Heart right ventricle (tissue), 16 donors: ENCODE data around the gene FAM72C. TPM values are rescaled to one million over a fixed set of nuclear protein-coding genes. Genes with fewer than 3 reads are reported as not detected.
"Not testable (repeated sequence)": the region's sequence is repeated elsewhere in the genome, so short reads cannot be mapped to it uniquely, and the experiment has no call there.

ENCODE experiments used
- ATAC-seq, 8 donors: fragments of 200-7000 bp; cut with Tn5 transposase; one replicate each; pipeline ENCODE4 v1.9.1; 2020; ENCODE audit warnings: mild to moderate bottlenecking in 8 of 8, moderate library complexity in 8 of 8, moderate number of reproducible peaks in 1 of 8
- DNase-seq, 2 donors: peaks; one replicate each; pipeline ENCODE4 v3.0.0-alpha.2; 2020
- H3K27ac ChIP-seq, 10 donors: fragments of 200-600 bp; sonication (generic) in 2 of 10; one replicate each; pipeline versions ENCODE4 v1.5.0 to v1.8.0; 2020 to 2022; ENCODE audit warnings: mild to moderate bottlenecking in 3 of 10
- H3K27me3 ChIP-seq, 7 donors: fragments of 200-600 bp; one replicate each; pipeline ENCODE4 v1.8.0; 2021 to 2022; ENCODE audit warnings: mild to moderate bottlenecking in 2 of 7
- H3K36me3 ChIP-seq, 9 donors: fragments of 200-600 bp; sonication (generic) in 1 of 9; one replicate each; pipeline versions ENCODE4 v1.5.0 to v1.8.0; 2020 to 2022; ENCODE audit warnings: mild to moderate bottlenecking in 2 of 9
- H3K4me1 ChIP-seq, 9 donors: fragments of 200-600 bp; sonication (generic) in 1 of 9; one replicate each; pipeline versions ENCODE4 v1.5.0 to v1.8.0; 2020 to 2022; ENCODE audit warnings: mild to moderate bottlenecking in 4 of 9
- H3K4me3 ChIP-seq, 10 donors: fragments of 200-600 bp; sonication (generic) in 2 of 10; one replicate each; pipeline versions ENCODE4 v1.5.0 to v1.8.0; 2020 to 2022; ENCODE audit warnings: mild to moderate bottlenecking in 7 of 10, moderate library complexity in 2 of 10
- H3K9me3 ChIP-seq, 11 donors: fragments of 200-600 bp in 10 of 11; sonication (generic) in 2 of 11; one replicate each; pipeline versions ENCODE4 v1.5.0 to v1.8.0; 2013 to 2022; ENCODE audit warnings: mild to moderate bottlenecking in 2 of 11, control low read depth in 1 of 11, moderate library complexity in 1 of 11
- WGBS, 2 donors: extraction: QIAGEN DNeasy Blood & Tissue Kit; methylation state at CpG; one replicate each; pipeline ENCODE4 v1.1.7; 2013; ENCODE audit warnings: inconsistent platforms in 1 of 2; 5-methylcytosine and 5-hydroxymethylcytosine counted together
- intact Hi-C, 10 donors: fragments of 100-400 bp; cut with DNase I; formaldehyde crosslinking; loops; one replicate each; pipeline versions ENCODE4 v1.11.1 to v1.14.2; 2022
- polyA plus RNA-seq, 2 donors: library from polyadenylated mRNA; stranded (reverse); fragments of 200-250 nt; gene quantifications; one replicate each; pipeline ENCODE4 v1.2.3, GENCODE V29; 2013
- total RNA-seq, 10 donors: library from RNA; stranded (reverse); fragmentation: NEBNext Ultra II Directional in 3 of 10; extraction: Animal tissue kit (Norgen Biotek cat#: 25700) in 3 of 10; gene quantifications; one replicate each; pipeline versions ENCODE4 v1.2.1 to v1.2.4, GENCODE V29; 2021 to 2023
- donor health status: Arrhythmogenic right ventricular cardiomyopathy.
- donor health status: ischemic (EF 13 %, LVEDD 7.1; RV severe dilation, severe dysfunction).
- donor health status: healthy with polysubstance abuse.
- donor health status: DM: no; HTN: yes; CAD: no.
- donor health status: DM: no; HTN: no; CAD: no.
- donor health status: ischemic (EF 25% LVEDD 6.9; RV normal size, moderate dysfunction).
- donor health status: ischemic (EF 25% LVEDD 5.7; RV mildly dilated, moderate dysfunction).
- donor health status: healthy.
- donor health status: DM: yes; HTN: yes; CAD: no.
- donor health status: Ischemic cardiomyopathy.
- donor health status: ischemic (EF 35%, LVEDD 5.7; RV mildly dilated, moderate dysfunction).
- donor health status: nonischemic (EF 11% LVEDD 7.7; RV severe dilation, severe dysfunction).
- donor health status: DM: yes; HTN: yes; CAD: no.
- donor health status: PGD.
- donor health status: ischemic (EF 29% LVEDD 5.4; RV normal size, mild dysfunction).
- donor health status: nonischemic (EF 23%, LVEDD 6.1; RV moderate dilation, normal function).

Gene FAM72C
- total and polyA plus RNA-seq, 12 donors, result 0.15 to 0.37 (median 0.23) TPM; not detected in 8

DNA sequence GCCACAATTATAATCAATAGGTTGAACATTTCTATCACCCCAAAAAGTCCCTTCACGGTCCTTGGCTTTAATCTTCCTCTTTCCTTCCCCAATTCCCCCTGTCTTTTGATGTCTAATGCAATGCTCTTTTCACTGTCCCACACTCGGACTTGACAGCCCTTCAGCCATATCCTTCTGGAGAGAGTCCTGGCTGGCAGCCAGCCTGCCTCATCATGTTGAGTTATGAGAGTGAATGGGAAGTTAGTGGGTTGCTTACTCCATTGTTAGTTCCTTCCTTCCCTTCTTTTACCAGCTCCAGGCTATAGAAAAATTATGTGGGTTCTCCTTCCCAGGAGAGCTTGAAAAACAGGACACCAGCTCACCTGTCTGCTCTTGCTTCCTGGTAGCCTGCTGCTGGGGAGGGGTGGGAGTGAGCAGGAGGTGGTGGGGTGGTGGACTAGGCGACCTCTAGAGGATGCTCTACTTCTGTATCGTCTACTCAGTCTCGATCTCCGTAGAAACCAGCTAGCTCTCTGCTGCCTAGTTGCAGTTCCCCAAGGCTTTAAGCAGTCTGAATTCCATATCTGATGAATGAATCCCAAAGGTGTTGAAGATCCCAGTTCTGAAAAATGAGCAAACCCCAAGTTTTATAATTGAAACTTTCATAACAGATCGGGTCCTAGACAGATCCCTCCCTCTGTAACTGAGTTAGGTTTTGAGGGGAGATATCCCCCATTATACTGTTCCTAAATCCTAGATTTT lies 30.5 kb upstream of the FAM72C start:
- 12 to 45% methylated on average over 3 to 5 of the region's 7 CpGs for WGBS, 2 donors
- H3K36me3 ChIP-seq, H3K27ac ChIP-seq, H3K27me3 ChIP-seq, DNase-seq, intact Hi-C loops, H3K9me3 ChIP-seq, H3K4me3 ChIP-seq, H3K4me1 ChIP-seq: not testable (repeated sequence)
- peak in 7 of 8 donors; percentile 51 to 88 (median 85) for ATAC-seq

DNA sequence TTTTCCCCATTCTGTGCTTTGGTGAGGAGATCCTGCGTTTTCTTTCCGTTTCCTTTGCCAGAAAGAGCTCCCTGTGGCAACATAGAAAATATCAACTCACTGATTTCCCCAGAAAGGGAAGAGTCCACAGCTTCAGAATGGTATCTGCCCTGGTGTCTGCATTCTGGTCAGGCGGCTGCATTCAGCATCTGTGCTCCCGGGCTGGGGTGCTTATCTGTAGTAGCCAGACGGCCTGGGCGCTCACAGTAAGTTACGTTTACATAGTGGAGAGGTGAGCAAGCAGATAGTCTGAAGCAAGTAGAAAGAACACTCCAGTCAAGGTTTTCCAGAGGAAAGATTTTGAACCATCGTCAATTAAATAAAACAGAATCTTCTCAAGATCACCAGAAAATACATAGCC lies 29.3 kb upstream of the FAM72C start:
- H3K27ac ChIP-seq, ATAC-seq, H3K9me3 ChIP-seq, H3K36me3 ChIP-seq, H3K4me1 ChIP-seq, intact Hi-C loops, DNase-seq, H3K27me3 ChIP-seq, H3K4me3 ChIP-seq: not testable (repeated sequence)
- WGBS, 2 donors, result 81 to 87% methylated on average over 2 to 3 of the region's 8 CpGs

DNA sequence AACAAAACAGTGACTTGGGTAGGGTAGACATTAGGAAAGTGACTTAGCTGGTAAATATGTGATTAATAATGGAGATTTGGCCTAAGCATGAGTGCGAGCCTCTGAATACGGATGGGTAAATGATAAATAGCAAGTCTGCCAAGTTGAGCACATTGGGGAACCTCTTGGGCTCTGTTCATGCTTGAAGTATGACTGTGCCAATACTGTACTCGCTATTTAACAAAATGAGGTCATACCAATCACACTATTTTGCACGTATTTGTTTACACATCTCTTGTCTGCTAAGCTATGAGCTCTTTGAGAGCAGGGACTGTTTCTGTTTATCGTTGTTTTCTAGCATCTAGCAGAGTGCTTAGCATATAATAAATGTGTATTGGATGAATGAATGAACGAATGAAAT lies 24.2 kb upstream of the FAM72C start:
- H3K4me1 ChIP-seq, H3K27me3 ChIP-seq, DNase-seq, H3K9me3 ChIP-seq, H3K27ac ChIP-seq, intact Hi-C loops, H3K4me3 ChIP-seq, H3K36me3 ChIP-seq, ATAC-seq: not testable (repeated sequence)
- 88 to 89% methylated on average over 1 of the region's 6 CpGs for WGBS, 2 donors

DNA sequence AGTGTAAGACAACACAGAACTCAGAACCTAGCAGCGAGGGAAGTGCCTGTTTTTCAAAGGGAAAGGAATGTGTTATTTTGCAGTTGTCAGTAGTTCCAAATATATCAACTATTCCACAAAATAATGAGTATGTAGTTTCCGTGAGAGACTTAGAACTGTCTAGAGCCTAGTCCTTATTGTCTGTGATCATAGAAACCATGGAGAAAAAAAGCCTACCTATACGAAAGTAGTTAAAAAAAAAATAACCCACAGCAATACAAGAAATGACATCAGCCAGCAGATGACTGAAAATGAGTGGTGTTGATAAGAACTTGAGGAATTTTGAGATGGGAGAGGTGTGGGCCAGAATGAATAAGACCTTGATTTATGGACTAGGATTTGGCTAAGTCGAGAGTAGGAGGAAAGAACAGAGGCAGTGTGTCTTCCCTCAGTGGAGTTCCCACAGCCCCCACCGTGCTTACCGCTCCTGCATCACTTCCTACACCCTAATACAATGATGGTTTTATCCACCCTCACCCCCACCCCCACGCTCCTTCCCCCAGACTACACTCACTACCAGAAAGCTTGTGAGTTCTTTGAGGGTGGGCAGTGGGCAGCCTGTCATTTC lies 21.6 kb upstream of the FAM72C start:
- H3K4me1 ChIP-seq, H3K27me3 ChIP-seq, H3K9me3 ChIP-seq, H3K4me3 ChIP-seq, H3K36me3 ChIP-seq, DNase-seq, H3K27ac ChIP-seq, intact Hi-C loops: not testable (repeated sequence)
- 75 to 92% methylated on average over 1 of the region's 7 CpGs for WGBS, 2 donors
- peak in 1 of 8 donors; percentile 16 for ATAC-seq

DNA sequence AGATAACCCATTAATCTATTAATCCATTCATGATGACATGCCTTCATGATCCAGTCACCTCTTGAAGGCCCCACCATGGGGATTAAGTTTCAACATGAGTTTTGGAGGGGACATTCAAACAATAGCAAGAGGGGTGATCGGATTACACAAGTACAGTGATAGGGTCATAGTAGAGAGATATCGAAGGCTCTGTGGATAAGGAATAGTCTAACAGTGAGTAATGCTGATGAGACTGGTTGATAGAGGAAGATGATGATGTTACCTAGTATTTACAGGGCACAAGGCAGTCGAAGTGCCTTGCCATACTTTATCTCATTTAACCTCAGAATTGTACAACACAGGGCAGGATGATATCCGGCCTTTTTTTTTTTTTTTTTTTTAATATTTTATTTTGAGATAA lies 18.9 kb upstream of the FAM72C start:
- H3K4me1 ChIP-seq, H3K27me3 ChIP-seq, H3K27ac ChIP-seq, DNase-seq, ATAC-seq, H3K9me3 ChIP-seq, intact Hi-C loops, H3K36me3 ChIP-seq, H3K4me3 ChIP-seq: not testable (repeated sequence)
- WGBS, 2 donors, result no CpG with 5 or more reads among the region's 4 CpGs

DNA sequence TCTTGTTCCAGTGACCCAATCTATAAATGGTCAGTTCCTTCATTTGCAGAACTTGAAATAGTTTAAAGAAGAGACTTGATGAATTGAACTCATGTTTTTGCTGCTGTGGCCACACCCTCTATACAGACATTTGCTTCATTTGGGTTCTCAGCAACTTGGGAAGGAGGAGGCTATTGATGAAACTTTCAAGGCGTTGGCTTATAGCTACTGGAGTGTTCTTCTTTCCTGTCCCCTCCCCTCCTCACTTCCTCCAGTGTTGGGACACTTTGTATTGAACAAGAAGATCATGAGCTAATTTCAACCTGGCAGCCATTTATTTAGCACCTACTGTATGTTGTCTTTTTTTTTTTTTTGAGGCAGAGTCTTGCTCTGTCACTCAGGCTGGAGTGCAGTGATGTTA lies 17.9 kb upstream of the FAM72C start:
- H3K36me3 ChIP-seq, H3K4me1 ChIP-seq, H3K9me3 ChIP-seq, H3K27me3 ChIP-seq, H3K27ac ChIP-seq, H3K4me3 ChIP-seq, intact Hi-C loops, DNase-seq: not testable (repeated sequence)
- WGBS, 2 donors, result no CpG with 5 or more reads among the region's 1 CpG
- peak in 4 of 8 donors; percentile 11 to 82 (median 62) for ATAC-seq

DNA sequence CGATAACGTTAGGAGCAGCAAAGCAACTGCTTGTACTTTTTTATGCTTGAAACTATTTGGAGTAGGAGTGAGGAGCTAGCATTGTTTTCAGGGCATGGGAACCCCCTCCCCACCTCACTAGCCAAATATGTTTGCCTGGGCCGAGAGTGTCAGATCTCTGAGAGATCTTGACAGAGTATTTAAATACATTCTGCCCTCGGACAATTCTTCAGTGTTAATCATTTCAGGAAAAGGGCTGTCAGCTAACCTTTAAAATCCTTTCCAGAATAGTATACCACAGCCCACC lies 17.6 kb upstream of the FAM72C start:
- not testable (repeated sequence) for H3K27me3 ChIP-seq, ATAC-seq

DNA sequence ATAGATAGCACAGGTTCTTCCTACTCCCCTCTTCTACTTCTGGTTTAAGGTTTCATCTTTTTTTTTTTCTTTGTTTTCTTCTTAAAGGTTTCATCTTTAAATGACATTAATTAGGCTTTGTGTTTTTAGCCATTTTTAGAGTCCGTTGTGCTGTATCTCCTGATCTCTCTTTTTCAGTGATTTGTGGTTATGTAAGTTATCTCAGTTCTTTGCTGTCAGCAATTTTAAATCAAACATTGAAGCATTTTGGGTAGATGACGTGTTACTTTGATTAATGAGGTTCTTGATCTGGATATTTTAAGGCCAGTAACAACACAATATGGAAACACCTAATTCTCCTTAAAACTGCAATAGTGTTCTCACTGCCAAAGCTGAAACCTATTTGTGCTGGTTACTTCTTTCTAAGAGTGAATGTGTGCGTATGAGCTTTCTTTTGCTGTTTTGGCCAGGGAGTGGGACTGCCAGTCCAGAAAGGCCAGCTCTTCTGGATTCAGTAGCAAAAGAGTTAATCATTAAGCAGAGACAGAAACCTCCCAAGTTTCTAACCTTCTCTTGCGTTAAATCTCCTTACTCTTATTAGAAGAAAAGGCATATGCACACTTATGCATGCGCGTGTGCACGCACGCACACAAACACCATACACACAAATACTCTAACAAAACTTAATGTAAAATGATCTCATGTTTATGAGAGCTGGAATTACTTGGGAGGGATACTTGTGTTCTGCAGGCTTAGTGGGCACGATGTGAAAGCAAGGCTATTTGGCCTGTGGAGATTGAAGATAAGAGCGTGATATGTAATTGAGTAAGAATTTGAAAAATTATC lies 17.0 kb upstream of the FAM72C start:
- H3K36me3 ChIP-seq, intact Hi-C loops, H3K27ac ChIP-seq, H3K4me3 ChIP-seq, H3K27me3 ChIP-seq, DNase-seq, H3K9me3 ChIP-seq, ATAC-seq, H3K4me1 ChIP-seq: not testable (repeated sequence)
- WGBS, 2 donors, result 83 to 91% methylated on average over 1 of the region's 10 CpGs

More for the DNA sequence above, 17.6 kb upstream of the FAM72C start:
- DNase-seq, H3K27ac ChIP-seq, H3K36me3 ChIP-seq, intact Hi-C loops, H3K4me3 ChIP-seq, H3K9me3 ChIP-seq, H3K4me1 ChIP-seq: not testable (repeated sequence)
- WGBS, 2 donors, result no CpG with 5 or more reads among the region's 4 CpGs

DNA sequence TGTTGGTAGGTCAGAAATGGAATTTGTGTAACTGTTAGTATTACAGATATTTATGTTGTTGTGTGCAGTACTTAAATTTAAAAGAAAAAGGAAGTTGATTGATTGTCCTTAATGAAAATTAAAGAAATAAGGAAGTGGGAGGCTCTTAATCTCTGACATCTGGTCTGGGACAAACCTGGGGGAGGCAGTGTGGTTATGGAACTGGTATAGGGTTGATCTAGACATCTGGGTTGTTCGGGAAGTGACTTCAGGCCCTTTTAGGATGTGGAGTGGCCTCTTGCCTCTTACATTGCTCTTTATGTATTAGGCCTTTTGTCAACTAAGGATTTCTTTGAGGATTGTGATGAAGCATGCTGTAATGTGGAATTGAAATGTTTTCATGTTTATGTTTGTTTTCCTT lies 16.1 kb upstream of the FAM72C start:
- no CpG with 5 or more reads among the region's 1 CpG for WGBS, 2 donors
- intact Hi-C loops, H3K4me3 ChIP-seq, H3K36me3 ChIP-seq, H3K4me1 ChIP-seq, H3K9me3 ChIP-seq, H3K27me3 ChIP-seq, DNase-seq, H3K27ac ChIP-seq: not testable (repeated sequence)
- peak in 3 of 8 donors; percentile 37 to 53 (median 51) for ATAC-seq

DNA sequence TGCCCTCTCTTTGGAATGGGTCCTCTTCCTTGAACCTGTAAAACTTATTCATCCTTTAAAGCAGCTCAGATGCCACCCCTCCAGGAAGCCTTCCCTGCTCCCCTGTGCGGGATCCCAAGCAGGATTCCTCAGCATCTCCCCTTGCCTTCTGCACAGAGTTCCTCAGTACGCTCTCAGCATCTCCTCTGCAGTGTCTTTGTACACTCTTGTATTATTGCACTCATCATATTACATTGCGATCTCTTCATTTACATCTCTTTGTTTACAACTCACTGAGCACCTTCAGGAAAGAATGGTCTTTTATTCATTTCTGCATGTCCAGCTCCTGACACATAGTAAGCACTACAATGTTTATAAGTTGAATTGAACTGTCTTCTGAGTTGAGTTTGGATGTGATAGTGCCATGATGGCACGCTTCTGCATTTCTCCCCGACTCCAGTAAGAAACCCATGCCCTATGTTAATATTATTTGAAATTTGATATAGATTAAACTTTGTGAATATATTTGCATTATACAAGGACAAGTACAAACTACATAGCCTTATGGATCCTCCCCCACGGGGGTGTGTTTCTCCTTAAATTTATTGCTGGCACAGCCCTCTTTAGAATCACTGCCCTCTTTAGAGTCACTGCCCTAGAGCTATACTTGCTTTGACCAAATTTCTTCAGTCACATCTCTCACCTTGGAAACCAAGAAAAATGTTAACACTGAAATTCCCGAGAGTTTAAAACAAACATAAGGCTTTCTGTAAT lies 13.1 kb upstream of the FAM72C start:
- H3K27ac ChIP-seq, H3K9me3 ChIP-seq, H3K27me3 ChIP-seq, H3K36me3 ChIP-seq, H3K4me3 ChIP-seq, H3K4me1 ChIP-seq, DNase-seq, ATAC-seq, intact Hi-C loops: not testable (repeated sequence)
- 98 to 99% methylated on average over 3 of the region's 7 CpGs for WGBS, 2 donors

DNA sequence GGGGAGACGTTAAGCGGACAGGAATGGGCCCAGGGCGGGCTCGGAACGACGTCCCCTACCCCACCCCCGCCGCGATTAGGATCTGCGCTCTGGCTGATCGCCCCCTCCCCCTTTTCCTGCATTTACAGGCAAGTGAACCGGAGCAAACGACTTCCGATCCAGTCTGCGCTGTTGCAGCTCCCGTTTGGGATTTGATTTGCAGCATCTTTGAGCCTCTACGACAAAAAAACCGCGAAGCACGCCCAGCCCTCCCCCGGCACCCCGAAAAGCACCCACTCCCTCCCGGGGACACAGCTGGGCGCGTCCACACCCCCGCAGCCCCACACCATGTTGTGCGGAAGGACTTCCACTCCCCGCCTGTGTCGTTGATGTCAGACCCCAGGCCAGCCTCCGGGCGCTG lies 2.6 kb upstream of the FAM72C start:
- H3K27ac ChIP-seq, H3K36me3 ChIP-seq, ATAC-seq, H3K27me3 ChIP-seq, intact Hi-C loops, H3K9me3 ChIP-seq, H3K4me1 ChIP-seq: not testable (repeated sequence)
- WGBS, 2 donors, result 0% methylated on average over 3 to 10 of the region's 31 CpGs
- H3K4me3 ChIP-seq, result peak overlapping the region in 6 of 10 donors; percentile 38 to 54 (median 42)
- DNase-seq, result peak in 1 of 2 donors; percentile 2
